ENCODE measurements around the gene WFIKKN2.

WFIKKN2 gene

DNA sequence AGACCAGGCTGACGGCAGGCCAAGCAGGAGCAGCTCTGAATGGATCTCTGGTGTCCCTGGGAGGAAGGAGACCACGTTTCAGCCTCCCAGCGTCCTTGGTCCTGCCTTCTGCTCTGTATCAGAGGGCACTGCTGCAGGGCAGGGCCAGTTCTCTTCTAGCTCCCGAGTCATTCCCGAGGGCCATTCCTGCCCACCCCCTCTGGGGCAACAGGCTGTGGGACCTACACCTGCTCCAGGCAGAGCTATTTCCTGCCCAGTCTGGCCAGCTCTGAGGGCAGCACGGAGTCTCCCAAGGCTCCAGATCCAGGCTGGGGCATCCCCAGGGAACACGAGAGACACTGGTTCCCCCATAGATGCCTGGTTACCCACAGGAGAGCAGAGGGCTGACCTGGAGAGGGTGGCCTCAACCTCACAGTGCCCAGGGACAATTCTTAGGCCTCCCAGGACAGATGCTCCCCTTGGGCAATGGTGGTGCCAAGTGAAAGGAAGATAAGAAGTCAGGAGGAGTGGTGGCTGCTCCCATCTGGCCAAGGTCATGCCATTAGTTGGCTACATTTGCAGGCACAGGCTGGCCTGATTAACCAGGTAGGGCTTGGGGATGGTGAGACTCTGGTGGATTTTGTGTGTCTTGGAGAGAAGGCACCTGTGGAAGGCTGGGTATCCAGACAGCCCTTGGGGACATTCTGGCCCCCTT, 2.0 kb downstream of the WFIKKN2 start:
- DNase-seq: no peak

GRCh38 chr17:50837980-50838954, 2.9 kb downstream of the WFIKKN2 start:
- no peak for DNase-seq

DNA sequence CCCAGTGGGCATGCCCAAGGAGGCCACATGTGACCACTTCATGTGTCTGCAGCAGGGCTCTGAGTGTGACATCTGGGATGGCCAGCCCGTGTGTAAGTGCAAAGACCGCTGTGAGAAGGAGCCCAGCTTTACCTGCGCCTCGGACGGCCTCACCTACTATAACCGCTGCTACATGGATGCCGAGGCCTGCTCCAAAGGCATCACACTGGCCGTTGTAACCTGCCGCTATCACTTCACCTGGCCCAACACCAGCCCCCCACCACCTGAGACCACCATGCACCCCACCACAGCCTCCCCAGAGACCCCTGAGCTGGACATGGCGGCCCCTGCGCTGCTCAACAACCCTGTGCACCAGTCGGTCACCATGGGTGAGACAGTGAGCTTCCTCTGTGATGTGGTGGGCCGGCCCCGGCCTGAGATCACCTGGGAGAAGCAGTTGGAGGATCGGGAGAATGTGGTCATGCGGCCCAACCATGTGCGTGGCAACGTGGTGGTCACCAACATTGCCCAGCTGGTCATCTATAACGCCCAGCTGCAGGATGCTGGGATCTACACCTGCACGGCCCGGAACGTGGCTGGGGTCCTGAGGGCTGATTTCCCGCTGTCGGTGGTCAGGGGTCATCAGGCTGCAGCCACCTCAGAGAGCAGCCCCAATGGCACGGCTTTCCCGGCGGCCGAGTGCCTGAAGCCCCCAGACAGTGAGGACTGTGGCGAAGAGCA, 4.4 kb downstream of the WFIKKN2 start:
- no peak for DNase-seq

DNA sequence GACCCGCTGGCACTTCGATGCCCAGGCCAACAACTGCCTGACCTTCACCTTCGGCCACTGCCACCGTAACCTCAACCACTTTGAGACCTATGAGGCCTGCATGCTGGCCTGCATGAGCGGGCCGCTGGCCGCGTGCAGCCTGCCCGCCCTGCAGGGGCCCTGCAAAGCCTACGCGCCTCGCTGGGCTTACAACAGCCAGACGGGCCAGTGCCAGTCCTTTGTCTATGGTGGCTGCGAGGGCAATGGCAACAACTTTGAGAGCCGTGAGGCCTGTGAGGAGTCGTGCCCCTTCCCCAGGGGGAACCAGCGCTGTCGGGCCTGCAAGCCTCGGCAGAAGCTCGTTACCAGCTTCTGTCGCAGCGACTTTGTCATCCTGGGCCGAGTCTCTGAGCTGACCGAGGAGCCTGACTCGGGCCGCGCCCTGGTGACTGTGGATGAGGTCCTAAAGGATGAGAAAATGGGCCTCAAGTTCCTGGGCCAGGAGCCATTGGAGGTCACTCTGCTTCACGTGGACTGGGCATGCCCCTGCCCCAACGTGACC, 5.0 kb downstream of the WFIKKN2 start:
- no peak for DNase-seq

DNA sequence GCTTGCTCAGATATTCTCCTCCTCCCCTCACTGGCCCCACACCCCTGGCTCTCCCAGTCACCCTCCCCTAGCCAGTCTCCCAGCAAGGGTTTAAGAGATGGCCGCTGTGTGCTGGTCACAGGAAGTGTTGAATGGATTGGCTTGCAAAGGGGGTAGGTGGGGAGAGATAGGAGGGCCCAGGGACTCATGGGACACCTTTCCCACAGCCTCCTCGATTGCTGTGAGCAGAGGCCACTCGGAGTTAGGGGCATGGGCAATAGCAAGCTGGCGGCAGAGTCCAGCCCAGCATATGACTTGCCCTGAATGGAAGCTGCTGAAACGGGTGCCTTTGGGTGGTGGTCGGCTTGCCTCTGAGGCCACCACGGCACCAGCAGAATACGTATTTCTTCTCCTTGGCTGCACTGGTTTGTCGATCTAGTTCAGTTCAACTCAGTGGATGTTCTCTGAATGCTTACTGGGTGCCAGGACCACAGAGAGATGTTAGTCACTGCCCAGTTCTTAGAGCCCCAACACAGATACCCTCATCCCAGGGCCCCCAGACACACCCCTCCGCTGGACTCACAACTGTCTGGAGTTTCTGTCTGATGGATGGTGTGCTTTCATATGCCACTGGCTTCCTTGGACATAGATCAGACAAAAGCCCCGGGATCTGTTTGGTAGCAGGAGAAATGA, 6.0 kb downstream of the WFIKKN2 start:
- no peak for DNase-seq

DNA sequence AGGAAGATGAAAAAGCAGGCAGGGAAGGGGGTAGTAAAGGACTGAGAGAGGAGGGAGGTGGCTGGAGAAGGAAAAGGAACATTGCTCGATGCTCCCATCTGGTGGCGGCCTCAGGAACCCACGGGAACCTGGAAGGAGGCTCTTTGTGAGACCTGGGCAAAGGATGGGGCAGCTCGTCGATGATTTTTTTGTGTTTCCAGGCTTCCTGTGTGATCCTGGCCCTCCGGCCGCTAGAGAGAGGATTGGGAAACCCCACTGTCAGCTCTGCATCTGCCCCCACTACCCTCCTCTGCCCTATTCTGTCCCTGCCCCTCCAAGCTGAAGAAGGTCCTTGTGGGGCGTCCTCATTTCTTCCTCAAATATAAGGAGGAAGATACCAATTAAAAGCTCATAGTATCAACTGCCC, 6.6 kb downstream of the WFIKKN2 start:
- DNase-seq: peak; percentile 68

- DNase-seq: no peak
These were observed 7.2 kb downstream of the WFIKKN2 start for GRCh38 chr17:50842506-50843149.

DNA sequence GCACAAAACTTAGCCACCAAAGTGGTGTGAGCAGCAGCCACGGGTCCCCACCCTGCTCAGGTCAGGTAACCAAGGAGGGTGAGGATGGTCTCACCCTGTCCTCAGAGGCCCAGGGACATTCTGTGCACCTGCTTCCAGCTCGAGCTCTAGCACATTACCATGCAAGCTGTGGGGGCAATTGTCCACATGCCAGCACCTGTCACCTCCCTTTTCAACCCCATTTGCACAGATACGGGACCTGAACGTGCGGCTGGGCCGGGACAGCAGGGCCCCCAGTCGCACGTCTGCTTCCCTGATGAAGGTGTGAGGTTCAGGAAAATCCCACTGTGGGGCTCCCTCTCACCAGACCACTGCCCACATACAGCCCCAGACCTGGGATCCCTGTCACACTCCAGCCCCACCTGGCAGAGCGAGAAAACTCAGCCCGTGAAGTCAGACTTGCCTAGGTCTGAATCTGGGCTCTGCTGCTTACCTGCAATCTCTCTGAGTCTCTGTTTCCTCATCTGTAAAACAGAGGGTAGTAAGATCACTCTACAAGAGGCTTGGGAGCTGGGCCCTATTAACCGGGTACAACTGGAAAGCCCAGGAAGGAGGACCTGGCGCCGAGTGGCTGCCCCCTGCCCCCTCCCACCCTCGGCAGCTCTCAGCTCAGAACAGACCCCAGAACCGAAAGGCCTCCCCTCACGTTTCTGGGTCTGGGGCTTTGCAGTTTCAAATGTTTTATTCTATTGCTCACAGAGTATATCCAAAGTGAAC, 7.9 kb downstream of the WFIKKN2 start:
- DNase-seq: no peak

DNA sequence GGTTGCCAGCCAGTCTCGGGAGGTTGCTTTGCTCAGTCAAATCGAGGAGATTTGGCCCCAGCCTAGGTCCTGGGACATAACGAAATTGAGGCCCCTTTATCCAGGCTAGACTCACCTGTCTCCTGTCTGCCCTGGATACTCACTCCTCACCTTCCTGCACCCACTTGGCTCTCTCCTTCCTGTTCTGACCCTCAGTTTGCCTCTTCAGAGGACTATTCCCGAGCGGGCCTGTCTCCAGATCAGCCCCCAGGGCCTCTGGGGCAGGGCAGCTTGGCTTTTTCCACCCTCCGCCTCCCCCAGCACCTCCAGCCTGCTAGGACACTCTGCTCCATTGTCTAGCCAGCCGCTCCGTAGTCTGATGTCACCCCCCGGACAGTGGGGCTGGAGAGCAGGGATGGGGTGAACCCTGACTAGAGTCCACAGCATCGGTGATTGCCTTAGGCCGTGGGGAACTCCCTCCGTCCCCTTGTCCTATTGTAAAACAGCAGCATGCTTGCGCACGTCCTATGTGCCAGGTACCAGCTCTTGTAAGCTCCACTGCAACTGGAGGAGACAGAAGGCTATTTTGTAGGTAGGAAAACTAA, 8.8 kb downstream of the WFIKKN2 start:
- no peak for DNase-seq

GRCh38 chr17:50845240-50846147, 10.1 kb downstream of the WFIKKN2 start:
- DNase-seq: no peak

DNA sequence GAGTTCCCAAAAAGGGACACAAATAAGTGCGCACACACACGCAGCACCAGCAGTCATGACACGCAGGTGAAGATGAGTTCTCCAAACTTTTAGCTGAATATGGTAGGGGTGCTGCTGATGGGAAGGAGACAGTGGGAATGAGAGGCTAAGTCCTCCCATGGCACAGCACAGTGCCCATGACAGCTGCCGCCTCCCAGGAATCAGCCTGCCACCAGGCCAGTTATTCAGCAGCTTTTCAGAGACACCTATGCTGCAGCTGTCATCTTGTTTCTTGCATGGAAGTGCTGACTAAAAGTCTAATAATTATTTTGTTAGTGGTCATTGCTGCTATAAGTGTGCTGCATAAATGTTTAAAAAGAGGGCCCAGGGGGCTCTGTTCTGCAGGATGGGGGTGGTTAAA, 12.2 kb downstream of the WFIKKN2 start:
- no peak for DNase-seq

GRCh38 chr17:50848039-50848438, 12.7 kb downstream of the WFIKKN2 start:
- DNase-seq: no peak

DNA sequence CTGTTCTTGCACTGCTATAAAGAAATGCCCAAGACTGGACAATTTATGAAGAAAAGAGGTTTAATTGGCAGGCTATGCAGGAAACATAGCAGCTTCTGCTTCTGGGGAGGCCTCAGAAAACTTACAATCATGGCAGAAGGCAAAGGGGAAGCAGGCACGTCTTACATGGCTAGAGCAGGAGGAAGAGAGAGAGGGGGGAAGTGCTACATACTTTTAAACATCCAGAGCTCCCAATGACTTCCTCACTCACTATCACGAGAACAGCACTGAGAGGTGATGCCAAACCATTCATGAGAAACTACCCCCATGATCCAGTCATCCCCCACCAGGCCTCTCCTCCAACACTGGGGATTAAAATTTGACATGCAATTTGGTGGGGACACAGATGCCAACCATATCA, 13.3 kb downstream of the WFIKKN2 start:
- DNase-seq: no peak

- no peak for DNase-seq
These were observed 15.3 kb downstream of the WFIKKN2 start for GRCh38 chr17:50850640-50851039.

DNA sequence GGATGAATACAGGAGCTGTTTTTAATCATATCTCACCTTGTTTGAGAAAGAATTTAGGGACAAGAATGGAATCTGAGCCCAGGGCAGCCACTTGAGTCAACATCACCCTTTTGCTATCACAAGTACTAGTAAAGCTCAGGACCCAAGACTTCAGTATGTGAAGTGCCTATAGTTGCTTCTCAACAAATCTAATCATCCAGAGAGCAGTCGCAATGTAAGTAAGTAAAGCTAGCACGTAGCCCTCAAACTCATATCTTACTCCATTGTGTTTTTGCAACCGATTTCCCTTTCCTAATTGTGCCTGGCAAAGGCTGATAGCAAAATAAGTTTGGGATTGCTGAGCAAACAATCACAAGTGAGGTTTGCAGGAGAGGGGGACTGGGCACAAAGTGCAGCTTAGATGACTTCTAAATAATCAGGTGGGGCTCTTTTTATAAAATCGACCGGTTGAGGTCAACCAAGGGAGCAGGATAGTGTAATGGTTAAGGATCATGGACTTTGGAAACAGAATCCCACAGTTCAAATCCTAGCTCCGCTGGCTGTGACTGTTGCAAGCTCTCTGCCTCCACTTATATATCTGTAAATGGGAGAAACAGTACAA, 17.7 kb downstream of the WFIKKN2 start:
- no peak for DNase-seq

- no peak for DNase-seq
These were observed 18.4 kb downstream of the WFIKKN2 start for GRCh38 chr17:50853781-50854180.

DNA sequence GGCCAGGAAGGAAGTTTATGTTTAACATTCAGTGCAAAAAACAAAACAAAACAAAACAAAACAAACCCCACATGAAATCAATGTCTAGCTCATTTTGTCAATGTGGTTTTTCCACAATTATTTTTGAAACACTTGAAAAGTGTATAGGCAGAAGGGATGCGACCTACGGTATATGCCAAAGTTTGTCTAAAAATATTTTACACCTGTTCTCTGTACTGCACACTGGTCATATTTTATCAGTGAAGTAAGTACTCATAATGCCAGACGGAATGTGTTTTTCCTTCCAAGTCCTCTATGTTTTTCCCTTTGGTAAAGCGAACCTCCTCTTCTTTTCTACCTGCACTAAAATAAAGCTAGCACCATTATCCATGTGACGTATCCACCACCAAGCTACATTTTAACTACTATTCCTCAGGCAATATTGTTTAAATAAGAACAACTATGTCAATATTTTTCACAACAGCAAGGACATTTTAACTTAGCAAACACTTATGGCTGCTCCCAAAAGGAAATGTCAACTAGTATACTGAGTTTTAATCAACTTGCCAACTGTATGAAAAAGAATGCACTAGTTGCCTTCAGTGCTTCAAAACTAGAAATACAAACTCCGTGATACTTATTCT, 20.4 kb downstream of the WFIKKN2 start:
- no peak for DNase-seq

- DNase-seq: no peak
These were observed 21.0 kb downstream of the WFIKKN2 start for GRCh38 chr17:50856431-50856830.
